Left lung (tissue), 10 donors: ENCODE results near the gene MTX1. TPM values are rescaled to one million over a fixed set of nuclear protein-coding genes. Genes with fewer than 3 reads are reported as not detected.
"Not testable (repeated sequence)": the region's sequence is repeated elsewhere in the genome, so short reads cannot be mapped to it uniquely, and the experiment has no call there.

Source experiments
- ATAC-seq: fragments of 200-7000 bp; cut with Tn5 transposase; one replicate; pipeline ENCODE4 v1.9.1; 2020; ENCODE audit warnings: moderate library complexity
- DNase-seq, 4 donors: peaks; one replicate each; pipeline ENCODE4 v3.0.0-alpha.2; 2013 to 2020
- H3K27ac ChIP-seq, 2 donors: fragments of 200-600 bp; sonication (generic) in 1 of 2; one replicate each; pipeline versions ENCODE4 v1.5.0 to v1.8.0; 2020 to 2021
- H3K27me3 ChIP-seq, 2 donors: fragments of 200-600 bp; sonication (generic) in 1 of 2; one replicate each; pipeline versions ENCODE4 v1.5.0 to v1.8.0; 2020 to 2021
- H3K36me3 ChIP-seq, 2 donors: fragments of 200-600 bp; sonication (generic) in 1 of 2; one replicate each; pipeline versions ENCODE4 v1.5.0 to v1.8.0; 2020 to 2021
- H3K4me1 ChIP-seq, 2 donors: fragments of 200-600 bp; one replicate each; pipeline ENCODE4 v1.8.0; 2021
- H3K4me3 ChIP-seq, 2 donors: fragments of 200-600 bp; sonication (generic) in 1 of 2; one replicate each; pipeline versions ENCODE4 v1.5.0 to v1.8.0; 2020 to 2021; ENCODE audit warnings: mild to moderate bottlenecking in 1 of 2
- H3K9me3 ChIP-seq, 2 donors: fragments of 200-600 bp; sonication (generic) in 1 of 2; one replicate each; pipeline versions ENCODE4 v1.5.0 to v1.8.0; 2020 to 2021
- intact Hi-C, 2 donors: fragments of 100-400 bp; cut with DNase I; formaldehyde crosslinking; loops; one replicate each; pipeline versions ENCODE4 v1.11.2 to v1.14.2; 2022
- polyA plus RNA-seq, 6 donors: library from polyadenylated mRNA; unstranded; fragments of 120-200 nt; gene quantifications; one replicate each; pipeline ENCODE4 v1.2.1, GENCODE V29; 2013; ENCODE audit not compliant: insufficient read length in 6 of 6
- total RNA-seq, 2 donors: library from RNA; stranded (reverse); fragmentation: NEBNext Ultra II Directional; extraction: Animal tissue kit (Norgen Biotek cat#: 25700); gene quantifications; one replicate each; pipeline ENCODE4 v1.2.1, GENCODE V29; 2021
- TF ChIP-seq, protein P1 (sequence below), 2 donors: fragments of 200-600 bp; sonication (generic) in 1 of 2; IDR thresholded peaks; one replicate each; pipeline versions ENCODE4 v1.5.0 to v1.8.0; 2021; ENCODE audit warnings: antibody characterized with exemption in 2 of 2
- donor health status: DM: no; HTN: yes; CAD: no.
- donor health status: DM: no; HTN: no; CAD: no.

Gene MTX1
- total and polyA plus RNA-seq, 8 donors, result 28.6 to 45.5 (median 31.1) TPM

DNA sequence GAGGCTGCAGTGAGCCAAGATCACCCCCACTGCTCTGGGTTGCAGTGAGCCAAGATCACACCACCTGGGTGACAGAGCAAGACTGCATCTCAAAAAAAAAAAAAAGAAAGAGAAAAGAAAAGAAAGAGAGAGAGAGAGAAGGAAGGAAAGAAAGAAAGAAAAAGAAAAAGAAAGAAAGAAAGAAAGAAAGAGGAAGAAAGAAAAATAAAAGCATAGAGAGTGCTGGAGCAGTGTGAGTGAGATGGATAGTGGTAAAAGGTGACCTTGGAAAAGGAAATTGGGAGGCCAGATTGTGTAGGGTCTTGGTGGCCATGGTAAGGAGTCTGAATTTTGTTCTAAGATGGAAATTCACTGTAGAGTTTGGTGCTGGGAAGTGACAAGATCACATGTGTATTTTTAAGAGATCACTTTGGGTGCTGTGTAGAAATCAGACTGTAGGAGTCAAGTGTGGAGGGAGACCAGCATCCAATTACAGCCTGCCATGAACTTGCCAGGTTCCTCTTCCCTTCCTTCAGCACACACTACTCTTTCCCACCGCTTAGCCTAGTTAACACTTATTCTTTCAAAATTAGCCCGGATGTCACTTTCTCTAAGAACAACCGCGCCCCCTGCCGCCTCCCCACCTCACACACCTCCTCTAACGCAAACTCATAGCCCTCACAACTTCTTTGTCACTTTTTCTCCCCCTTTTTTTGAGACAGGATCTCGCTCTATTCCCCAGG lies 17.9 kb downstream of the MTX1 start:
- Histone ChIP-seq H3K4me3 (peak overlapping the region; percentile 56 to 60), H3K27ac (peak overlapping the region; percentile 85), H3K27me3 (no peaks in the 10 kb centered on the region), H3K36me3 (no peaks in the 10 kb centered on the region), H3K9me3 (no peaks in the 10 kb centered on the region), H3K4me1 (peaks cover 3 to 59% of the 10 kb centered on the region in 2 donors)
- DNase-seq, result peak; percentile 56 to 90 (median 80)
- TF ChIP-seq, protein P1, sequence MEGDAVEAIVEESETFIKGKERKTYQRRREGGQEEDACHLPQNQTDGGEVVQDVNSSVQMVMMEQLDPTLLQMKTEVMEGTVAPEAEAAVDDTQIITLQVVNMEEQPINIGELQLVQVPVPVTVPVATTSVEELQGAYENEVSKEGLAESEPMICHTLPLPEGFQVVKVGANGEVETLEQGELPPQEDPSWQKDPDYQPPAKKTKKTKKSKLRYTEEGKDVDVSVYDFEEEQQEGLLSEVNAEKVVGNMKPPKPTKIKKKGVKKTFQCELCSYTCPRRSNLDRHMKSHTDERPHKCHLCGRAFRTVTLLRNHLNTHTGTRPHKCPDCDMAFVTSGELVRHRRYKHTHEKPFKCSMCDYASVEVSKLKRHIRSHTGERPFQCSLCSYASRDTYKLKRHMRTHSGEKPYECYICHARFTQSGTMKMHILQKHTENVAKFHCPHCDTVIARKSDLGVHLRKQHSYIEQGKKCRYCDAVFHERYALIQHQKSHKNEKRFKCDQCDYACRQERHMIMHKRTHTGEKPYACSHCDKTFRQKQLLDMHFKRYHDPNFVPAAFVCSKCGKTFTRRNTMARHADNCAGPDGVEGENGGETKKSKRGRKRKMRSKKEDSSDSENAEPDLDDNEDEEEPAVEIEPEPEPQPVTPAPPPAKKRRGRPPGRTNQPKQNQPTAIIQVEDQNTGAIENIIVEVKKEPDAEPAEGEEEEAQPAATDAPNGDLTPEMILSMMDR (IDR thresholded peaks at IDR 0.05), result peak; percentile 28 to 56
- intact Hi-C loops, result no loop called here
- ATAC-seq, result peak; percentile 73

- peak; percentile 57 for ATAC-seq
- Histone ChIP-seq H3K4me1 (peaks cover 3 to 55% of the 10 kb centered on the region in 2 donors), H3K9me3 (no peaks in the 10 kb centered on the region), H3K4me3 (peak overlapping the region; percentile 56 to 60), H3K36me3 (no peaks in the 10 kb centered on the region), H3K27me3 (no peaks in the 10 kb centered on the region), H3K27ac (peak overlapping the region; percentile 85)
- DNase-seq, result peak in 3 of 4 donors; percentile 47 to 88 (median 60)
- intact Hi-C loops, result no loop called here
- TF ChIP-seq, protein P1 (IDR thresholded peaks at IDR 0.05), result no peak
Measured at GRCh38 chr1:155226910-155227260, 18.4 kb downstream of the MTX1 start.

- intact Hi-C loops, result no loop called here
Measured at GRCh38 chr1:155227261-155228095, 19.0 kb downstream of the MTX1 start.

DNA sequence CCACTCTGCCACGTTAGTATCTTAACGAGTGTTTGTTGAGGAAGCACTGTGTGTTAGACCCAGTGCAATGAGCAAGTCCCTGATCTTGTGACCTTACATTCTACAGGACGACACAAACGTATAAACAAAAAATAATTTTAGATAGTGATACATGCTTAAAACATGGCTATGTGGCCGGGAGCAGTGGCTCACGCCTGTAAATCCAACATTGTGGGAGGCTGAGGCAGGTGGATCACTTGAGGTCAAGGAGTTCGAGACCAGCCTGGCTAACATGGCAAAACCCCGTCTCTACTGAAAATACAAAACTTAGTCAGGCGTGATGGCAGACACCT lies 19.6 kb downstream of the MTX1 start:
- Histone ChIP-seq H3K36me3 (no peaks in the 10 kb centered on the region), H3K27ac (peak overlapping the region; percentile 85), H3K4me3 (peak overlapping the region in 1 of 2 donors; percentile 60), H3K9me3 (no peaks in the 10 kb centered on the region), H3K4me1 (peaks cover 3 to 47% of the 10 kb centered on the region in 2 donors), H3K27me3 (no peaks in the 10 kb centered on the region)
- intact Hi-C loops, result no loop called here
- no peak for DNase-seq
- TF ChIP-seq, protein P1 (IDR thresholded peaks at IDR 0.05), result no peak
- ATAC-seq, result no peak

More at GRCh38 chr1:155227261-155228095, 19.0 kb downstream of the MTX1 start:
- H3K27ac ChIP-seq, result peak overlapping the region; percentile 85
- DNase-seq (peak; percentile 97 to 99 (median 98)), ATAC-seq (peak; percentile 97)
- no peaks in the 10 kb centered on the region for H3K27me3 ChIP-seq
- H3K4me1 ChIP-seq, result peaks cover 3 to 53% of the 10 kb centered on the region in 2 donors
- TF ChIP-seq, protein P1 (IDR thresholded peaks at IDR 0.05), result no peak
- H3K4me3 ChIP-seq, result peak overlapping the region; percentile 56 to 60
- H3K36me3 ChIP-seq, result no peaks in the 10 kb centered on the region
- H3K9me3 ChIP-seq, result no peaks in the 10 kb centered on the region

DNA sequence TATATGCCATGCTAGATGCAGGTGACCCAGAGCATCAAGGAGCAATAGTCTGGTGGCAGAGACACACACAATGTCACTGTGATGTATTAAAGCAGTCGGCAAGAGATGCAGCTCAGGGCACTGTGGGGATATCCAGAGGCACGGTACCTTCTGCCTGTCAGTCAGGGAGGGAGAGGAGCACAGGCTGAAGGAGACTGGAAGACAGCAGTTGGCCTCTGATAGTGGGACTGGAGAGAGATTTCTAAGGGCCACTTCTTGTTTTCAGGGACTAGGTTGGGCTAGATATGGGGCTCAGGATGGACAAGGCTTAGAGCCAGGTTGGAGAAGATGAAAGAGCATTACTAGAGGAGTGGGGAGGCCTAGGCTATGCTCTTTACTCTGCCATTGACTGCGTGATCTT lies 22.8 kb downstream of the MTX1 start:
- ATAC-seq, DNase-seq, H3K27ac ChIP-seq, intact Hi-C loops, H3K9me3 ChIP-seq, H3K27me3 ChIP-seq, H3K4me3 ChIP-seq: not testable (repeated sequence)
- peaks cover 0 to 13% of the 10 kb centered on the region in 2 donors for H3K36me3 ChIP-seq
- peaks cover 0 to 20% of the 10 kb centered on the region in 2 donors for H3K4me1 ChIP-seq

- Histone ChIP-seq H3K27ac (peak overlapping the region in 1 of 2 donors; percentile 48), H3K4me1 (peaks cover 0 to 22% of the 10 kb centered on the region in 2 donors), H3K36me3 (peaks cover 0 to 23% of the 10 kb centered on the region in 2 donors)
- ATAC-seq, H3K9me3 ChIP-seq, intact Hi-C loops, H3K4me3 ChIP-seq, H3K27me3 ChIP-seq: not testable (repeated sequence)
- peak in 1 of 4 donors; percentile 61 for DNase-seq
Measured at GRCh38 chr1:155232001-155232978, 23.8 kb downstream of the MTX1 start.

DNA sequence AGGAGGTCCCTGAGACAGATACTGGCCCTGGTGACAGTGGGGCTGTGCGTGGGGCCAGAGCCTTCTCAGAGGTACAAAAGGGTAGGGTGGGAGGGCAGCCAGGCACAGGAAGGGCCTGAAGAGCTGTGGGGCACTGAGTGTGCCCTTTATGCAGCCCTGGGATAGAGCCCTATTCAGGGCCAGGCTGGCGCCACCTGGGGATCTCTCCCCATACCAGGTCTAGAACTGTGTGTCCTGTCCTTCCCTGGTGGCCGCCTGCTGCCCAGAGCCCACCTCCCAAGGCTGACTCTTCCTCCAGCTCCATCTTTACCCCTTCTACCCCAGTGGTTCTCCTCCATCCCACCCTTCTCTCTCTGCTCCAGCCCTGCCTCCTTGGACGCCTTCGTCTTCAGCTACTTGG lies 25.0 kb downstream of the MTX1 start:
- Histone ChIP-seq H3K4me1 (peaks cover 0 to 14% of the 10 kb centered on the region in 2 donors), H3K36me3 (peaks cover 0 to 31% of the 10 kb centered on the region in 2 donors)
- intact Hi-C loops, DNase-seq, ATAC-seq, H3K4me3 ChIP-seq, H3K9me3 ChIP-seq, H3K27me3 ChIP-seq, H3K27ac ChIP-seq: not testable (repeated sequence)

GRCh38 chr1:155235375-155235774 lies 26.9 kb downstream of the MTX1 start:
- Histone ChIP-seq H3K4me1 (peaks cover 0 to 30% of the 10 kb centered on the region in 2 donors), H3K36me3 (peaks cover 0 to 44% of the 10 kb centered on the region in 2 donors)
- intact Hi-C loops, H3K27ac ChIP-seq, DNase-seq, H3K27me3 ChIP-seq, ATAC-seq, H3K4me3 ChIP-seq, H3K9me3 ChIP-seq: not testable (repeated sequence)
